ENCODE data around the gene MED19.
"Not testable (repeated sequence)": the region's sequence is repeated elsewhere in the genome, so short reads cannot be mapped to it uniquely, and the experiment has no call there.

The MED19 gene

DNA sequence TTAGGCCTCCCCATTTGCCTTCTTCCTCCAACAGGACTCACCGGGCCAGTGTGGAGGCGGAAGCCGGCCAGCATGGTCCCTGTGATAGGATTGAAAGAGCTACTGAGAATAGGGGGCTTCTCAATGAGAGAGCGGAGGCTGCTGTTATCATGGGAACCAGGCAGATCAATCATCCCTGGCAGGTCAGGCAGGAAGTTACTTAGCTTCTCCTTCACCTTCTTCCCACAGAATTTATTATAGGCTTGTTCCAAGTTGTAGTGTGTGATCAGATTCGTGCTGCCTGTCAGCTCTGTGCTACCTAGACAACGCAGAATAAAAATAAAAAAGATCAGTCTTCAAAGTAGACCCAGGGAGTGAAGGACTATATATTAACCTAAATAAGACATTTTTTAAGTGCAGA is 7.1 kb downstream of the MED19 start:
- DNase-seq (ENCODE audit: low spot score), result no peak

GRCh38 chr11:57703341-57703740 is 8.7 kb downstream of the MED19 start:
- no peak for DNase-seq (ENCODE audit: low spot score)

DNA sequence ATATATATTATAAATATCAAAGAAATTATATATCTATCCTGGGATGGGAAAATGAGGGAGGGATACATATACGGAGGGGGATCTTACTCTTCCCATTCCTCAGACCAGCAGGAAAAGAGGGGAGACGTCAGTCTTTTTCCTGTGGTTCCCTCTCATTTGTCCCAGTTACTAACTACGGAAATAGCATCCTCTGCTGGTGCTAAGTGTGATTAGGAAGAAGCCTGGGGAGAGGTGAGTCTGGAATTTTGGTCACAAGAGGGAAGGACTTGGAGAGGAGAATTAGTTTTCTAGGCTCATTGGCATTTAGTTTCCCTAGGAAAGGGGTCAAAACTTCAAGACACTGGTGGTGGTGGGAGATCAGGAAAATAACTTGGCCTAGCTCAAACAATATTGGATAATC is 11.6 kb downstream of the MED19 start:
- DNase-seq (ENCODE audit: low spot score), result no peak

- DNase-seq (ENCODE audit: low spot score), result no peak
Observed at GRCh38 chr11:57699813-57700212, 12.2 kb downstream of the MED19 start.

DNA sequence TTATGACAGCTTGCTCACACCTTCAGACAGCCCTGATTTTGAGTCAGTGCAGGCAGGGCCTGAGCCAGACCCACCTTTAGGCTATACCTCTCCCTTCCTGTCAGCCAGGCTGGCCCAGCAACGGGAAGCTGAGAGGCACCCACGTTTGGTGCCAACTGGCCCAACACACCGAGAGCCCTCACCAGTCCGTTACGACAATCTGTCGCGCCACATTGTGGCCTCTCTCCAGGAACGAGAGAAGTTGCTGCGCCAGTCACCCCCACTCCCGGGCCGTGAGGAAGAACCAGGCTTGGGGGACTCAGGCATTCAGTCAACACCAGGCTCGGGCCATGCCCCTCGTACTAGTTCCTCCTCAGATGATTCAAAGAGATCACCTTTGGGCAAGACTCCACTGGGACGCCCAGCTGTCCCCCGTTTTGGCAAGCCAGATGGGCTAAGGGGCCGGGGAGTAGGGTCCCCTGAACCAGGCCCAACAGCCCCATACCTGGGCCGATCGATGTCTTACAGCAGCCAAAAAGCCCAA is 13.1 kb downstream of the MED19 start:
- DNase-seq (ENCODE audit: low spot score), result no peak

DNA sequence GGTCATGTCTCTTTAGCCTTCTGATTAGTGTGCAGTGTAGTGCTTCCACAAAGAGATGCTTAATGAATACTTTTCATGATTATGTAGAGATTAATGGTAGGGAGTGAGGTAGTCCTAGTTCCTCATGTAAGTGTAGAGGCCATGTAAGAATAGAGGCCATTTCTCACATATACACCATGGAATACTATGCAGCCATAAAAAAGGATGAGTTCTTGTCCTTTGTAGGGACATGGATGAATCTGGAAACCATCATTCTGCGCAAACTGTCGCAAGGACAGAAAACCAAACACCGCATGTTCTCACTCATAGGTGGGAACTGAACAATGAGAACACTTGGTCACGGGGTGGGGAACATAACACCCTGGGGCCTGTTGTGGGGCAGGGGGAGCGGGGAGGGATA is 21.5 kb downstream of the MED19 start:
- DNase-seq (ENCODE audit: low spot score), result not testable (repeated sequence)

DNA sequence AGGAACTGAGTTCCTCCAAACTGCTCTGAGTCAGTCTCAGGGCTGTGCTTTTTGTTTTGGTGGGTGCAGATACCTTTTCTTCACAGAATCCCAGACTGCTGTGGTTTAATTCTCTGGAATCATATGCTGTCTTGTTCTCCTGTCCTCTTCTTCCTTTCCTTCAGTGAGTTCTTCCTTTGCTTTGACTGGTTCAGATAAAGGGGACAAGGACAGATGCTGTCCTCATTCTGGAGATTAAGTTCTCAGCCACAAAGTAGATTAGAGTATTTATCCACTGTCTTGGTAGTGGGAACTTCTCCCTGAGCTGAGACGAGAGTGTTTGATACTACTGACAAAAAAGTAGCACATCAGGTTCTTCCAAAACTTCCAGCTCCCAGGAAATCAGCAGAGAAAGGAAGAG is 30.8 kb downstream of the MED19 start:
- DNase-seq (ENCODE audit: low spot score), result no peak

GRCh38 chr11:57680552-57680874 is 31.5 kb downstream of the MED19 start:
- DNase-seq (ENCODE audit: low spot score), result peak; percentile 16

- DNase-seq (ENCODE audit: low spot score), result no peak
Observed at GRCh38 chr11:57679396-57679795, 32.6 kb downstream of the MED19 start.

DNA sequence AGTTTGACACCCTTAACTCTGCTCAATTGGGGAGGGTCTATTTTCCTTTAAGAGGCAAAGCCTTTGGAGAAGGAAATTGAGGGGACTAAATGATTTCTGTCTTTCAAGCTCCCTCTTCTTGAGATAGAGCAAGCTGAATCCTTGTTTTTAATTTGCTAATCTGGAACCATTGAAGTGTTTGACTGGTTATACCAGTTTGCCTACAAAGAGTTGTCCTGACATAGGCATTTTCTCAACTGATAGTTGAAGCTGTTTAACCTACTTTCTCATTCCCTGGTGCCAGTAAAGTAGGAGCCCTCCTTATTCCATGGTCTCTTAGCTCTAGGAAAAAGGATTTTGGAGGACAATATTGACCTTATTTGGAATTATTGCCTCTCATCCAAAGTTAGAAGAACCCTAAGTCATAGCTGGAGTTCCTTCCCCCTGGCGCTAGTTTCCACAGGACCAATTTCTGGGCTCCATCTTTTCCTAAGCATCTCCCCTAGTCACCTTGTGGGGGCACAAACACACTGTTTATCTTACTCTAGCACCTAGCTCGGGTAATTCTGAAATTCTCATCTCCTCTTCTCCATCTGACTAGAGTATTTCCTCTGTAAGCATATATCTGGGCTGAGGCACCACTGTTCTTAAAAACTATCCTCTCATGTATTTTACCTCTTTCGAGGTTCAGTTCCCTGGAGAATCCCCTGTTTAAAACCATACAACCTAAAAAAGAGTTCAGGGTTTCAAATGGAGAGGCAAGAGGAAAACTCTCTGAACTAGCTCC is 36.7 kb downstream of the MED19 start:
- no peak for DNase-seq (ENCODE audit: low spot score)

- no peak for DNase-seq (ENCODE audit: low spot score)
Observed at GRCh38 chr11:57674251-57674650, 37.8 kb downstream of the MED19 start.

DNA sequence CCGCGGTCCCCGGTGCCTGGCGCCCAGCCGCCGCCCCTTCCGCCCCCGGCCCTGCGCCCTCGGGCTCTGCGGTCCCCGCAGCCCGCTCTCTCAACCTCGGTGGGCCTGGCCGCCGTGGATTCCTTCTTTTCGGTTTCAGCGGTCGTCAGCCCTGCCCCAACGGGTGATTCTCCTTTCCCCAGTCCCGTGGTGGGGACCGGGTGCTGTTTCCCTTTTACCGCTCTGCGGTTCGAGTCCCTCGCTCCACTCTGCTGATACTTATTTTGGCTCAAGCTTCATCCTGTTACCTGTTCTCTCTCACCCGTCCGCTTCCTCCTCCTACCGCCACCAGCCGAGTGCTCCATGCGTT is 43.6 kb downstream of the MED19 start:
- no peak for DNase-seq (ENCODE audit: low spot score)

- DNase-seq (ENCODE audit: low spot score), result peak; percentile 99
Observed at GRCh38 chr11:57667736-57668433, 44.1 kb downstream of the MED19 start, which contains the start of gene ZDHHC5. ZDHHC5 (plus strand) TSS chr11:57668114; CDS start chr11:57673091, 4,977 bp downstream.

DNA sequence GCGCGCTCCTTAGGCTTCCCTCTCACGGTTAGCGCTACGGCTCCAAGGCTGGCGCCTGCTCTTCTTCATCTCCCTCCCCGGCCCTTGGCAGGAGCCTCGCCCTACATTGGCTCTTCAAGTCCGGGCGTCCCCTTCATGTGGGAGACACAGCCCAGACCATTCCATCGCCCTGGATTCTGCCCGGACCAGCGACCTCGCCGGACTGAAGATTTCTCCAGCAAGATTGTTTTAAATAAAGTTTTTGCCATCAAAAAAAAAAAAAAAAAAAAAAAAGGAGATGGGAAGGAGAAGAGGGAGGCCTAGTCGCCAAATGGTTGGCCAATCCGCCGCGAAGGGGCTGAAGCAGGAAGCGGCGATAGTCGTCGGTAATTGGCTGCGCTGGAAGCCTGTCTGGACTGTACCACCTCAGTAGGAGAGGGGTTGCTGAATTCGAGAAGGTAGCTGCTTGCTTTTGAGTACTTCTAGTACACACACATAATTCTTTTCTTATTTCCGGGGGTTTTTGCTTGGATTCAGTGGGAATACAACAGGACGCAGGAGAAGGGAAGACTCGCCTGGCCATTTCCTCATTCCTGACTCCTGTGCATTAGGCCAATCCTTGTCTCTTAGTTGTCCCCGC is 44.8 kb downstream of the MED19 start:
- peak; percentile 96 for DNase-seq (ENCODE audit: low spot score)

DNA sequence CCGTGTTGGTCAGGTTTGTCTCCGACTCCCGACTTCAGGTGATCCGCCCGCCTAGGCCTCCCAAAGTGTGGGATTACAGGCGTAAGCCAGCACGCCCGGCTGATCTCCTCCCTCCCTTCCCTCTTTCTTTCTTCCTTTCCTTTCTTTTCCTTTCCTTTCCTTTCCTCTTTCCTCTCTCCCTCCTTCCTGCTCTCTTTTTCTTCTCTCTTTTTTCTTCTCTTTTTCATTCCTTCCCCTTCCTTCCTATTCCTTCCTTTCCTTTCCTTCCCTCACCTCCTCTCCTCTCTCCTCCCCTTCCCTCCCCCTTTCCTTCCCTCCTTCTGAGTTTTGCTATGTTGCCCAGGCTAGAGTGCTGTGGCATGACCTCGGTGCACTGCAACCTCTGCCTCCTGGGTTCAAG is 48.0 kb downstream of the MED19 start:
- DNase-seq (ENCODE audit: low spot score), result no peak

DNA sequence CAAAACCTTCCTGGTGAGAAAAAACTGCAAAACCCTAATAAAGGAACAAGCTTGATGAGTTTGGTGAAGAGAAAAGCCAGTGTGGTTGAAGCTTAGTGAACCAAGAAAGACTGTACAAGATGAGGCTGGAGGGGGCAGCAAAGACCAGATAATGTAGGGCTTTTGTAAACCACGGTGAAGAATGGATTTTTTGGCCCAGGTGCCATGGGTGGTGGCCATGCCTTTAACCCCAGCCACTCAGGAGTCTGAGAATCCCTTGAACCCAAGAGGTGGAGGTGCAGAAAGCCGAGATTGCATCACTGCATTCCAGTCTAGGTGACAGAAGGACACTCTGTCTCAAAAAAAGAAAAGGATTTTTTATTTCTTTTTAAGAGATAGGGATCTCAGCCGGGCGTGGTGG is 49.1 kb downstream of the MED19 start:
- DNase-seq (ENCODE audit: low spot score), result no peak

DNA sequence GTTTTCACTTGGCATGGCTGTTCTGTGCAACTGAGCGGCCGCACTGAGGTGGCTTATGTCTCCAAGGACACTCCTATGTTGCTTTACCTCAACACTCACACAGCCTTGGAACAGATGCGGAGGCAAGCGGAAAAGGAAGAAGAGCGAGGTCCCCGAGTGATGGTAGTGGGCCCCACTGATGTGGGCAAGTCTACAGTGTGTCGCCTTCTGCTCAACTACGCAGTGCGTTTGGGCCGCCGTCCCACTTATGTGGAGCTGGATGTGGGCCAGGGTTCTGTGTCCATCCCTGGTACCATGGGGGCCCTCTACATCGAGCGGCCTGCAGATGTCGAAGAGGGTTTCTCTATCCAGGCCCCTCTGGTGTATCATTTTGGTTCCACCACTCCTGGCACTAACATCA is 52.3 kb downstream of the MED19 start:
- no peak for DNase-seq (ENCODE audit: low spot score)

- DNase-seq (ENCODE audit: low spot score), result no peak
Observed at GRCh38 chr11:57658023-57658361, 54.0 kb downstream of the MED19 start.

DNA sequence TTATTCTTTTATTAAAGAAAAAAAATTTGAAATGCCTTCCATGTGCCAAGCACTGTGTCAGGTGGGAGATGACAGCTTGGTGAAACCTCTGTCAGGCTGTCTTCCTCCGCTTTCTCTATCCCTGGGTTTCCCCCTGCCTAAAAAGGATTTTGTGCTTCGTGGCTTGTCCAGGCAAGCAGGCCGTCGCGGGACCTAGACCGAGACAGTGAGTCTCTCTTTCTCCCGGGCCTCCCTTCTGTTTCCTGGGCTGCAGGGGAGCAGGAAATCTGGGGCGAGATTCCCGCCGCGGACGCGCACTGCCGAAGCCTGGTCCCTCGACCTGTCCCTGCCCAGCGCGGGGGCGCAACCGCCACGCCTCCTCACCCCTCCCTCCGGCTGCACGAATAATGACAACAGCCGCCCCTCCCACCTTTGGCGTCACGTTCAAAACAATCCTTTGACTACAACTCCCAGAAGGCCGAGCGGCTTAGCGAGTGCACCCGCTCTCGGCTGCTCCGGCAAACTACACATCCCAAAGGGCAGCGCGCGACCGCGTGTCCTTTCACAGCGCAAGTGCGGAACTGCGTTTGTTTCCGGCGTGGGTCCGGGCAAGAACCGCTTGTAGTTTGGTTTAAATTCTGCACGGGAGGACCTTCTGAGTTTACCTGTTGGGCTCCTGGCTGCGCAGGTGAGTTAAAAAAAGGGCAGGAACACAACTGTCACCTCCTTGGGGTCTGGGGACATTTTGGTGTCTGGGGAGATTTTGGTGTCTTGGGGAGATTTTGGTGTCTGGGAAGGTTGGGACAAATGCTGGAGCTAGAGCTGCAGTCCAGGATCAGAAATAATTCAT is 54.6 kb downstream of the MED19 start, which contains the start of gene CLP1:
CLP1 (plus strand) TSS at position 569 of the 829 bp plus-strand sequence. CDS start 1,715 bp downstream, outside the sequence.
- DNase-seq (ENCODE audit: low spot score), result peak; percentile 97

DNA sequence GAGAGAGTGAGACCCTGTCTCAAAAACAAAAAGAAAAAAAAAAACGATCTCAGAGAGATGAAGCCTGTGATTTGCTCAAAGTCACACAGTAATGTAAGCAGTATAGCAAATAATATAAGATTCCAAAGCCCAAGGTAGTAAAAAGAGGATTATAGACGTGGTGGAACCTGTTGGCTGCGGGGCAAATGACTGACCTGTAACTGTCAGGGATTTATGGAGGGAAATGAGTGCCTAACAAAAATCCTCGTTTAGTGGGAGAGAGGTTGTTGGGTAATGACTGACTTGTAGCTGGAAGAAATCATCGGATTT is 55.2 kb downstream of the MED19 start:
- DNase-seq (ENCODE audit: low spot score), result no peak

Measured in GM03348 (cell line).